Endodermal cell (in vitro differentiated cells): ENCODE measurements around the gene CD82. TPM values are rescaled to one million over a fixed set of nuclear protein-coding genes. Genes with fewer than 3 reads are reported as not detected.

Experiments used
- DNase-seq: peaks from one replicate; pipeline ENCODE4 v3.0.0-alpha.2; 2017
- H3K27ac ChIP-seq: 2 replicates; pipeline ENCODE4 v1.5.1; 2013; ENCODE audit warnings: mild to moderate bottlenecking, low read depth, low read length, moderate library complexity
- H3K27me3 ChIP-seq: 2 replicates; pipeline ENCODE4 v1.6.1; 2013; ENCODE audit warnings: mild to moderate bottlenecking, low read length, moderate library complexity; ENCODE audit not compliant: insufficient read depth, control insufficient read depth, poor library complexity, severe bottlenecking
- H3K36me3 ChIP-seq: 2 replicates; pipeline ENCODE4 v1.7.0; 2013; ENCODE audit warnings: mild to moderate bottlenecking, low read length, moderate library complexity; ENCODE audit not compliant: control insufficient read depth, insufficient read depth
- H3K4me1 ChIP-seq: one replicate; pipeline ENCODE4 v1.7.0; 2013; ENCODE audit warnings: low read length; ENCODE audit not compliant: control insufficient read depth, insufficient read depth
- H3K4me3 ChIP-seq: 2 replicates; pipeline ENCODE4 v1.5.1; 2013; ENCODE audit warnings: mild to moderate bottlenecking, low read length, moderate library complexity
- H3K9ac ChIP-seq: 2 replicates; pipeline ENCODE4 v1.6.1; 2013; ENCODE audit warnings: mild to moderate bottlenecking, low read length, moderate library complexity; ENCODE audit not compliant: poor library complexity, severe bottlenecking; ENCODE audit errors: extremely low read depth
- H3K9me3 ChIP-seq: 2 replicates; pipeline ENCODE4 v1.6.1; 2013; ENCODE audit warnings: mild to moderate bottlenecking, low read length, moderate library complexity; ENCODE audit not compliant: control insufficient read depth
- H3K27ac Mint-ChIP-seq: 2 replicates; pipeline ENCODE4 v1.8.0; 2020; ENCODE audit warnings: mixed read lengths
- H3K27me3 Mint-ChIP-seq: 2 replicates; pipeline ENCODE4 v1.8.0; 2021; ENCODE audit warnings: mild to moderate bottlenecking, mixed read lengths; ENCODE audit not compliant: insufficient read depth
- H3K36me3 Mint-ChIP-seq: 2 replicates; pipeline ENCODE4 v1.8.0; 2020; ENCODE audit warnings: low read depth, mixed read lengths
- H3K4me1 Mint-ChIP-seq: 2 replicates; pipeline ENCODE4 v1.8.0; 2020; ENCODE audit warnings: mixed read lengths
- H3K4me3 Mint-ChIP-seq: 2 replicates; pipeline ENCODE4 v1.8.0; 2020; ENCODE audit warnings: mild to moderate bottlenecking, moderate library complexity, mixed read lengths
- H3K9me3 Mint-ChIP-seq: 2 replicates; pipeline ENCODE4 v1.8.0; 2020; ENCODE audit warnings: mild to moderate bottlenecking, mixed read lengths
- CTCF ChIP-seq: fragments of 200-600 bp; sonication (generic); conservative IDR thresholded peaks from 2 replicates; pipeline ENCODE4 v1.5.0; 2021; ENCODE audit warnings: antibody characterized with exemption, mild to moderate bottlenecking
- WGBS, 2 experiments: methylation state at CpG; one replicate each; pipeline versions ENCODE4 v1.1.5 to v1.1.7; 2013; ENCODE audit warnings: missing lambda C conversion rate in 2 of 2, mixed read lengths in 1 of 2; ENCODE audit not compliant: insufficient coverage in 1 of 2, insufficient read length in 1 of 2; 5-methylcytosine and 5-hydroxymethylcytosine counted together
- total RNA-seq, 2 donors: library from RNA; stranded (reverse); fragmentation: NEBNext Ultra II Directional in 1 of 2; extraction: Animal tissue kit (Norgen Biotek cat#: 25700) in 1 of 2; gene quantifications; 2 replicates in 1 of 2; 3 replicates in 1 of 2; pipeline ENCODE4 v1.2.1, GENCODE V29; 2021

CD82 gene
- total RNA-seq, 2 donors from 2014 or later, result 1.7 to 3.0 TPM

GRCh38 chr11:44561275-44561805, 4.1 kb upstream of the CD82 start:
- H3K9me3 Mint-ChIP-seq, result no peaks in the 10 kb centered on the region
- 90% methylated on average over 3 of the region's 3 CpGs; no CpG with 5 or more reads in 1 of the 2 experiments for WGBS, 2 experiments

GRCh38 chr11:44561964-44562734, 3.3 kb upstream of the CD82 start:
- Mint-ChIP-seq H3K4me3 (no peak overlapping the region), H3K27ac (no peak overlapping the region), H3K9me3 (no peaks in the 10 kb centered on the region), H3K27me3 (peaks cover 38% of the 10 kb centered on the region), H3K4me1 (peaks cover 10% of the 10 kb centered on the region), H3K36me3 (no peaks in the 10 kb centered on the region)
- no peak overlapping the region for H3K9ac ChIP-seq
- H3K36me3 ChIP-seq, result no peaks in the 10 kb centered on the region
- H3K4me1 ChIP-seq, result peaks cover 4% of the 10 kb centered on the region
- TF ChIP-seq CTCF, result no peak
- H3K4me3 ChIP-seq, result no peak overlapping the region
- H3K9me3 ChIP-seq, result no peaks in the 10 kb centered on the region
- DNase-seq, result no peak
- H3K27ac ChIP-seq, result no peak overlapping the region
- 91 to 98% methylated on average over 8 of the region's 8 CpGs for WGBS, 2 experiments
- peaks cover 32% of the 10 kb centered on the region for H3K27me3 ChIP-seq

More at GRCh38 chr11:44561275-44561805, 4.1 kb upstream of the CD82 start:
- no peak for TF ChIP-seq CTCF
- H3K4me3 Mint-ChIP-seq, result no peak overlapping the region
- peaks cover 13% of the 10 kb centered on the region for H3K4me1 Mint-ChIP-seq
- Histone ChIP-seq H3K4me1 (peaks cover 4% of the 10 kb centered on the region), H3K4me3 (no peak overlapping the region), H3K9ac (no peak overlapping the region), H3K36me3 (no peaks in the 10 kb centered on the region), H3K9me3 (no peaks in the 10 kb centered on the region), H3K27ac (no peak overlapping the region), H3K27me3 (peaks cover 24% of the 10 kb centered on the region)
- no peak for DNase-seq
- H3K36me3 Mint-ChIP-seq, result no peaks in the 10 kb centered on the region
- H3K27me3 Mint-ChIP-seq, result peaks cover 30% of the 10 kb centered on the region
- no peak overlapping the region for H3K27ac Mint-ChIP-seq

GRCh38 chr11:44562845-44563460, 2.5 kb upstream of the CD82 start:
- peaks cover 46% of the 10 kb centered on the region for H3K27me3 Mint-ChIP-seq
- Histone ChIP-seq H3K27ac (no peak overlapping the region), H3K9me3 (no peaks in the 10 kb centered on the region), H3K4me3 (no peak overlapping the region), H3K9ac (no peak overlapping the region), H3K4me1 (peaks cover 4% of the 10 kb centered on the region), H3K36me3 (no peaks in the 10 kb centered on the region), H3K27me3 (peaks cover 33% of the 10 kb centered on the region)
- DNase-seq, result no peak
- peaks cover 10% of the 10 kb centered on the region for H3K4me1 Mint-ChIP-seq
- H3K27ac Mint-ChIP-seq, result no peak overlapping the region
- H3K36me3 Mint-ChIP-seq, result no peaks in the 10 kb centered on the region
- no peak for TF ChIP-seq CTCF
- no peak overlapping the region for H3K4me3 Mint-ChIP-seq
- no peaks in the 10 kb centered on the region for H3K9me3 Mint-ChIP-seq
- 93 to 96% methylated on average over 4 to 5 of the region's 5 CpGs for WGBS, 2 experiments
